Keratinocyte (primary cell): ENCODE results near the gene CREG1. TPM values are rescaled to one million over a fixed set of nuclear protein-coding genes. Genes with fewer than 3 reads are reported as not detected.

ENCODE experiments used
- DNase-seq: peaks from one replicate; pipeline ENCODE4 v3.0.0-alpha.2; 2011; ENCODE audit warnings: low read depth, missing footprints, low spot score
- FAIRE-seq: peaks from 2 replicates; lab custom pipeline; 2011; peaks lifted over from hg19 to GRCh38; lab: Jason Lieb, UNC
- H2AFZ ChIP-seq: 2 replicates; pipeline ENCODE4 v1.6.0; 2012; ENCODE audit warnings: low read length, control low read depth, inconsistent platforms; ENCODE audit not compliant: control insufficient read depth
- H3K27ac ChIP-seq: 2 replicates; pipeline ENCODE4 v1.5.1; 2011; ENCODE audit warnings: low read length; ENCODE audit not compliant: control insufficient read depth, insufficient read depth
- H3K27me3 ChIP-seq: 3 replicates; pipeline ENCODE4 v1.6.0; 2011; ENCODE audit warnings: low read length; ENCODE audit not compliant: control insufficient read depth, insufficient read depth; ENCODE audit errors: extremely low read depth
- H3K36me3 ChIP-seq, 2 experiments: 2 replicates in 1 of 2; 3 replicates in 1 of 2; pipeline ENCODE4 v1.5.1; 2011; ENCODE audit warnings: low read length in 2 of 2, mild to moderate bottlenecking in 1 of 2; ENCODE audit not compliant: control insufficient read depth in 2 of 2, insufficient read depth in 2 of 2; ENCODE audit errors: extremely low read depth in 1 of 2
- H3K4me1 ChIP-seq: 3 replicates; pipeline ENCODE4 v1.5.1; 2011; ENCODE audit warnings: low read length; ENCODE audit not compliant: control insufficient read depth, insufficient read depth; ENCODE audit errors: extremely low read depth
- H3K4me2 ChIP-seq: 3 replicates; pipeline ENCODE4 v1.6.0; 2011; ENCODE audit warnings: low read depth, low read length; ENCODE audit not compliant: control insufficient read depth, insufficient read depth; ENCODE audit errors: extremely low read depth
- H3K4me3 ChIP-seq, 3 experiments: fragments of 200-600 bp in 1 of 3; sonication (generic) in 1 of 3; 2 replicates in 2 of 3; 3 replicates in 1 of 3; pipeline ENCODE4 v1.5.1; 2011 to 2016; ENCODE audit warnings: low read length in 3 of 3, mild to moderate bottlenecking in 3 of 3, control low read depth in 2 of 3, inconsistent platforms in 1 of 3, low read depth in 1 of 3, mixed read lengths in 1 of 3, mixed run types in 1 of 3, moderate library complexity in 1 of 3; ENCODE audit not compliant: control insufficient read depth in 2 of 3, insufficient read depth in 2 of 3; ENCODE audit errors: extremely low read depth in 1 of 3
- H3K79me2 ChIP-seq: 2 replicates; pipeline ENCODE4 v1.6.0; 2012; ENCODE audit warnings: low read length; ENCODE audit not compliant: control insufficient read depth, insufficient read depth
- H3K9ac ChIP-seq: 3 replicates; pipeline ENCODE4 v1.6.0; 2011; ENCODE audit warnings: low read length; ENCODE audit not compliant: control insufficient read depth, insufficient read depth; ENCODE audit errors: extremely low read depth
- H3K9me1 ChIP-seq: 3 replicates; pipeline ENCODE4 v1.6.0; 2011; ENCODE audit warnings: low read length; ENCODE audit not compliant: control insufficient read depth, insufficient read depth; ENCODE audit errors: extremely low read depth
- H3K9me3 ChIP-seq: 2 replicates; pipeline ENCODE4 v1.5.1; 2012; ENCODE audit warnings: low read depth, low read length; ENCODE audit not compliant: control insufficient read depth
- H4K20me1 ChIP-seq: 3 replicates; pipeline ENCODE4 v1.6.0; 2011; ENCODE audit warnings: low read length; ENCODE audit not compliant: control insufficient read depth, insufficient read depth; ENCODE audit errors: extremely low read depth
- EZH2 ChIP-seq: IDR thresholded peaks from one replicate; pipeline ENCODE4 v1.6.1; 2012; ENCODE audit warnings: inconsistent platforms, mild to moderate bottlenecking, low read length, moderate library complexity
- dilution Hi-C: fragments of 300-500 bp; cut with MboI; formaldehyde crosslinking; loops from one replicate; pipeline ENCODE4 v1.7.0; 2020; ENCODE audit warnings: low sequenced_read_pairs; ENCODE audit not compliant: extremely low pct_ligation_motif_present
- polyA plus RNA-seq, 5 experiments: library from polyadenylated mRNA; depleted of rRNA in 3 of 5; stranded (reverse) in 3 of 5; stranded (forward) in 1 of 5; unstranded in 1 of 5; fragments of >200 nt; gene quantifications; 1 replicate in 1 of 5; 2 replicates in 3 of 5; 3 replicates in 1 of 5; pipeline versions ENCODE4 v1.2.1 to v1.2.3, GENCODE V29; 2011 to 2012; ENCODE audit warnings: missing spikeins in 2 of 5, low read depth in 1 of 5, low replicate concordance in 1 of 5
- TF ChIP-seq, protein P1 (sequence below), 3 experiments: IDR thresholded peaks in 1 of 3; conservative IDR thresholded peaks in 1 of 3; optimal IDR thresholded peaks in 1 of 3; 2 replicates in 2 of 3; 3 replicates in 1 of 3; pipeline versions ENCODE3 to v1.5.1; 2011; ENCODE audit warnings: low read length in 3 of 3, mild to moderate bottlenecking in 3 of 3, moderate library complexity in 2 of 3, control low read depth in 1 of 3, inconsistent platforms in 1 of 3; ENCODE audit not compliant: insufficient read depth in 2 of 3; ENCODE audit errors: extremely low read depth in 1 of 3

The CREG1 gene
- polyA plus RNA-seq, 1 donor (not counting 4 experiments of a cell fraction or from before 2014, with no cell fraction given) = 68.8 TPM

DNA sequence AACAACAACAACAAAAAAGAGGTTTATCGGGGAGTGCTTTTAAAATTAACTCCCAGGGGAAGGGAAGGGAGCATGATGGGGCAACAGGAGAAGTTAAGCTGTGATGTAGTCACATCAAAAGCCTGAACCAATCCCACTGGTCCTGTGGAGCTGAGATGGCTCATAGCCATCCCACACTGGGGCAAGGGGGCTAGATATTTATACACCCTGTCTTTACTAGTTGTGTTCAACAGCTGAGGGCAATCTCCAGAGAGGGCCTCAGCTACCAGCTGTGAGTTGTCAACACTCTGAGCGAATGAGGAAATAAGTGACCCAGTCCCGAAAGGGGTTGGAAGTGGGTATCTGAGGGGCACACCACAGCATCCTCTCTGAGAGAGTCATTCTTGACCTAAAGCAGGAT, 31.0 kb upstream of the CREG1 start:
- H3K4me1 ChIP-seq = no peaks in the 10 kb centered on the region
- FAIRE-seq (no peak), DNase-seq (no peak)
- no peaks in the 10 kb centered on the region for H3K9me3 ChIP-seq
- no peak overlapping the region for H3K4me2 ChIP-seq
- H3K36me3 ChIP-seq = no peaks in the 10 kb centered on the region
- no peaks in the 10 kb centered on the region for H3K79me2 ChIP-seq
- TF ChIP-seq EZH2 = no peak
- TF ChIP-seq, protein P1, sequence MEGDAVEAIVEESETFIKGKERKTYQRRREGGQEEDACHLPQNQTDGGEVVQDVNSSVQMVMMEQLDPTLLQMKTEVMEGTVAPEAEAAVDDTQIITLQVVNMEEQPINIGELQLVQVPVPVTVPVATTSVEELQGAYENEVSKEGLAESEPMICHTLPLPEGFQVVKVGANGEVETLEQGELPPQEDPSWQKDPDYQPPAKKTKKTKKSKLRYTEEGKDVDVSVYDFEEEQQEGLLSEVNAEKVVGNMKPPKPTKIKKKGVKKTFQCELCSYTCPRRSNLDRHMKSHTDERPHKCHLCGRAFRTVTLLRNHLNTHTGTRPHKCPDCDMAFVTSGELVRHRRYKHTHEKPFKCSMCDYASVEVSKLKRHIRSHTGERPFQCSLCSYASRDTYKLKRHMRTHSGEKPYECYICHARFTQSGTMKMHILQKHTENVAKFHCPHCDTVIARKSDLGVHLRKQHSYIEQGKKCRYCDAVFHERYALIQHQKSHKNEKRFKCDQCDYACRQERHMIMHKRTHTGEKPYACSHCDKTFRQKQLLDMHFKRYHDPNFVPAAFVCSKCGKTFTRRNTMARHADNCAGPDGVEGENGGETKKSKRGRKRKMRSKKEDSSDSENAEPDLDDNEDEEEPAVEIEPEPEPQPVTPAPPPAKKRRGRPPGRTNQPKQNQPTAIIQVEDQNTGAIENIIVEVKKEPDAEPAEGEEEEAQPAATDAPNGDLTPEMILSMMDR (optimal IDR thresholded peaks at IDR 0.05 in 1 of 3, IDR thresholded peaks at IDR 0.05 in 1 of 3, conservative IDR thresholded peaks at IDR 0.05 in 1 of 3; ENCODE audit: extremely low read depth in 1 of 3, insufficient read depth in 2 of 3, low read length in 3 of 3) = no peak
- dilution Hi-C loops = no loop called here
- H3K4me3 ChIP-seq = no peak overlapping the region
- no peaks in the 10 kb centered on the region for H4K20me1 ChIP-seq
- no peak overlapping the region for H3K9ac ChIP-seq
- H2AFZ ChIP-seq = no peak overlapping the region
- H3K27me3 ChIP-seq = no peaks in the 10 kb centered on the region
- H3K9me1 ChIP-seq = no peaks in the 10 kb centered on the region
- H3K27ac ChIP-seq = no peak overlapping the region

DNA sequence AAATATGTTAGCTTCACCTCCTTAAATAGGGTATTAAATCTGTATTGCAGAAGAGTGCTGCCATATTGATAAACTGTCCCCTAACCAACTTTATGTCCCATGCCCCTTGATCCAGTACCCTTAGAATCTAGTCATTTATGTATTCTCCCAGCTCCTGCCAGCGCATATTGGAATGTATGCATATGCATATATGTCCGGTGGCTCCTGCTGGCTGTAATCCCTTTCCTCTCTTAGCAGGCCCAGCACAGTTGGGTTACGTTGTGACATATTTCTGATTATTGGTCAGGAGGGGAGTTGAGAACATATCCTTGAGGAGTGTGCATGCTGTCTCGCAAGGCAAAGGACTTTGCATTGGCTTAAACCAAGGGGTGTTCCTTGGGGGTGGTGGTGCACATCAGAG, 29.2 kb upstream of the CREG1 start:
- Histone ChIP-seq H2AFZ (no peak overlapping the region), H3K79me2 (no peaks in the 10 kb centered on the region), H3K27ac (no peak overlapping the region), H3K4me2 (no peak overlapping the region), H4K20me1 (no peaks in the 10 kb centered on the region), H3K27me3 (no peaks in the 10 kb centered on the region), H3K9ac (no peak overlapping the region), H3K36me3 (no peaks in the 10 kb centered on the region), H3K4me1 (no peaks in the 10 kb centered on the region), H3K9me1 (no peaks in the 10 kb centered on the region), H3K4me3 (no peak overlapping the region), H3K9me3 (no peaks in the 10 kb centered on the region)
- no peak for DNase-seq
- no peak for TF ChIP-seq EZH2
- TF ChIP-seq, protein P1 (optimal IDR thresholded peaks at IDR 0.05 in 1 of 3, IDR thresholded peaks at IDR 0.05 in 1 of 3, conservative IDR thresholded peaks at IDR 0.05 in 1 of 3; ENCODE audit: extremely low read depth in 1 of 3, insufficient read depth in 2 of 3, low read length in 3 of 3) = no peak
- no peak for FAIRE-seq
- dilution Hi-C loops = no loop called here
